Right renal pelvis (tissue), 4 donors: Measurements from ENCODE around the gene MAP3K8. TPM values are rescaled to one million over a fixed set of nuclear protein-coding genes. Genes with fewer than 3 reads are reported as not detected.
A peak's percentile ranks its signal among the peaks of the same experiment; 100 is the strongest.
"Not testable (repeated sequence)": the region's sequence is repeated elsewhere in the genome, so short reads cannot be mapped to it uniquely, and the experiment has no call there.

Source experiments
- DNase-seq, 4 donors: peaks; one replicate each; pipeline ENCODE4 v3.0.0-alpha.2; 2013; ENCODE audit warnings: low read depth in 4 of 4, low spot score in 3 of 4, missing footprints in 1 of 4
- polyA plus RNA-seq, 4 donors: library from polyadenylated mRNA; unstranded; fragments of 120-200 nt; gene quantifications; one replicate each; pipeline ENCODE4 v1.2.1, GENCODE V29; 2013; ENCODE audit not compliant: insufficient read length in 4 of 4

The MAP3K8 gene
- polyA plus RNA-seq, 4 donors: 6.6 to 9.1 (median 6.7) TPM

DNA sequence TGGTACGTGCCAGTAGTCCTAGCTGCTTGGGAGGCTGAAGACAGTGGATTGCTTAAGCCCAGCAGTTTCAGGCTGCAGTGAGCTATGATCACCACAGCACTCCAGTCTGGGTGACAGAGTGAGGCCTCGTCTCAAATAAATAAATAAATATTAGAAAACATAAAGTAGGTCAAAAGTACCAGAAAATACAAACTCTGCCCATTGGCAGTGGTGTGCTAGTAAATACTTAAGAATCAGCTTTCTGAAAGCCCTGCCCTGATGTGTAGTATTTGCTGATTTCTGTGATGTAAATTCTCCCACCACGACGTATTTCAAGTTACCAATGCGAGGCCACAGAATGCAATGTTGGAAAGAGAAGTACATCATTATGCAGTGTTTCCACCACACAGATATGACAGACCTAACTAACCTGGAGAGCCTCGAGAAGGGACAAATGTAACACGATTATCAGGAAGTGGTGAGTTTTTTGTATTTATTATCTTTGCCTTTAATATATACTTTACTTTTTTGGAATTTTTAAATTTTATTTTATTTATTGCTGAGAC is 11.8 kb upstream of the MAP3K8 start:
- no peak for DNase-seq

GRCh38 chr10:30422981-30423654 is 10.9 kb upstream of the MAP3K8 start:
- DNase-seq: no peak

GRCh38 chr10:30423655-30424275 is 10.2 kb upstream of the MAP3K8 start:
- not testable (repeated sequence) for DNase-seq

DNA sequence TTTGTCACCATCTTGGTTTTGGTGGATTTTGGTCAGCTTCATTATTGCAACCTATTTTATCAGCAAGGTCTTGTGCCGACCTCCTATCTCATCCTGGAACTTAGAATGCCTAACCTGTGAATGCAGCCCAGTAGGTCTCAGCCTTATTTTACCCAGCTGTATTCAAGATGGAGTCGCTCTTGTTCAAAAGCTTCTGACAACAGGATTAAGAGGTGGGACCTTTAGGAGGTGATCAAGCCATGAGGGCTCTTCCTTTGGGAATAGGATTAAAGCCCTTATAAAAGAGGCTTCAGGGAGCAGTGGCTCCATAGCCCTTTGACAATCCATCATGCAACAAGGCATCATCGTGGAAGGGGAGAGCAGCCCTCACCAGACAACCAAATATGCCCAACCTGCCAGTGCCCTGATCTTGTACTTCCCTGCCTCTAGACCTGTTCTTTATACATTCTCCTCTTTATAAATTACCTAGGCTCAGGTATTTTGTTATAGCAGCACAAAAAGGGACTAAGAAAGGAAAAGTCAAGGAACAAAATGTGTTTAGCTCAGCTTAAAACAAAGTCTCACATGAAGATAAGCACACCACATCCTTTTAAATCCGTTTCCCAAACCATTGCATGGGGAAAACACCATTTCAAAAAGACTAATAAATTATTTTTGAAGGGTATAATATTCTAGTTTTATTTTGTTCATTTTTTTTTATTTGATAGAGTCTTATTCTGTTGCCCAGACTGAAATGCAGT is 8.5 kb upstream of the MAP3K8 start:
- DNase-seq: no peak

- DNase-seq: no peak
Observed at GRCh38 chr10:30430544-30431298, 3.3 kb upstream of the MAP3K8 start.

DNA sequence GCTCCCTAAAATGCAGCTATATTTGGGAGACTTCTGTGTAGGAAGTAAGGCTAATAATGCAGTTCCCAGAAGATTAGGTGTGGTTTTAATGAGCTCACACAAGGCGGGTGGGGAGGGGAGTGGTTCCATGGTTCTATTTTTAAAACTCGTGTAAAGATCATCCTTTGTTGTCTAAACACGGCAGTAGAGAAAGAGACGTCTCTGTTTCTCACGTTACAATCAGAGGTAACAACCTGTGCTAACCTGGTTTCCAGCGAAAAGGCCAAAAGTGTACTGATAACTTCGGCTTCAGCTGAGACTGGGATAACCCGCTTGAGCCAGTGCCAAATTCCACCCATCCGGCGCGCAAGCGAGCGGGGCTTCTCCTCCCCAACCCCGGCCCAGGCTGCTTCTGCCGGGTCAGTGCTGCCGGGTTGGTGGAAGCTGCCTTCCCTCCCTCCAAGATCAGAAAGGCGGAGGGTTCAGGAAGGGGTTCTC is 2.5 kb upstream of the MAP3K8 start:
- DNase-seq: no peak

DNA sequence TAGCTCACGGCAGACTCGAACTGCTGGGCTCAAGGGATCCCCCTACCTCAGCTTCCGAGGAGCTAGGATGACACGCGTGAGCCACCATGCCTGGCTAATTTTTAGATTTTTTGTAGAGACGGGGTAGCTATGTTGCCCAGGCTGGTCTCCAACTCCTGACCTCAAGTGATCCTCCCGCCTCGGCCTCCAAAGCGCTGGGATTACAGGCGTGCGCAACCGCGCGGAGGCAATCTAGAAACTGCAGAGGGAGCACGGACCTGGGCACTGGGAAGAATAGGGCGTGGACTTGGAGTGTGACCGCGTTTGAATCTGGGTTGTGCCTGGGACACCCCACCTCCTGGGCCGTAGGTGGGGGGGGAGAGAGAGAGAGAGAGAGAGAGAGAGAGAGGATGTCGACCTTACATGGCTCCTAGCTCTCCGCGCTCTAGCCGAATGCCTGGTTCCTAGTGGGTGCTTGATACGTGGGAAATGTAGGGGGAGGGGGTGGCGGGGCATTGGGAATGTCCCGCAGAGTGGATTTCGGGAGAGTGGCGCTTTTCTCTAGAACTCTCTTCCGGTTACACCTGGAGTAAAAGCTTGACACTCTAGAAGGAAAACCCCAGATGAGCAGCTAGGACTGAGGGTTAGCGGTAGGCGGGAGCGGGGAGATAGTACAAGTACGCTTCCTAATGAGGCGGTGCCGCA is 1.2 kb upstream of the MAP3K8 start:
- no peak for DNase-seq

GRCh38 chr10:30433306-30433729 is 666 bp upstream of the MAP3K8 start:
- DNase-seq: peak in 2 of 4 donors; percentile 54 to 64

DNA sequence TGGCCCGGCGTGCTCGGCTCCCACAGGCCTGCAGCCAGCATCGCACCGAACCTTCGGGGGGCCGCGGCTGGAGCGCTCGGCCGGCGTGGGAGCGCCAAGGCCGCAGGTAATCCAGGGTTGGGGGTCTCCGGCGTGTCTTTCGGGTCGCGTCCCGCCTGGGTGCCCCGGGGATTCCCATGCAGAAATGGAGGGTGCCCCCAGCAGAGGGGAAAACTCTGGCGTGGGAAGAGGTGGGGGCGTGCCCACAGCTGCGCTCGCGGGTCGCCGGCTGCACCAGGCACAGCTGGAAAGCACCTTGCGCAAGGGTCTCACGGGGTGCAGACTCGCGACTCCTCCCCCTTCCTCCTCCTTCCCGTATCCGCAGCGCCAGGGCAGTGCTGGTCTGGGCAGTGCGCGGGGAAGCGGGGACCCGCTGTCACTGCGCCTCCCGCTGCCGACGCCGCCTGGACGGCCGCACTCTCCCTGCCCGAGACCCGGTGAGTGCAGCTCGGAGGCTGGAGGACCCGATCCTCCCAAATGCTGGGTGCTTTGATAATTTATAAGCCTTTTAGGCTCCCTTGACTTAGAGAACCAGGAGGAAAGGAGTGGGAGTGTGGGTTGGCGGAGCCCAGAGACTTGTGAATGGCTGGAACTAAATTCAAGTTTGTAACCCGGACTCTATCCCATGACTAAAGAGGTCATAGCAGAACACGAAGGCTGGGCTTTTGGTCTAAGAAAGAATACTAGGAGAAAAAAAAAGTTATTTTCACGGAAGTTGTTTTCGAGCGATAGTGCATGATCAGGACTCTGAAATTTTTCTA is 489 bp downstream of the MAP3K8 start:
- DNase-seq: peak in 1 of 4 donors; percentile 60

DNA sequence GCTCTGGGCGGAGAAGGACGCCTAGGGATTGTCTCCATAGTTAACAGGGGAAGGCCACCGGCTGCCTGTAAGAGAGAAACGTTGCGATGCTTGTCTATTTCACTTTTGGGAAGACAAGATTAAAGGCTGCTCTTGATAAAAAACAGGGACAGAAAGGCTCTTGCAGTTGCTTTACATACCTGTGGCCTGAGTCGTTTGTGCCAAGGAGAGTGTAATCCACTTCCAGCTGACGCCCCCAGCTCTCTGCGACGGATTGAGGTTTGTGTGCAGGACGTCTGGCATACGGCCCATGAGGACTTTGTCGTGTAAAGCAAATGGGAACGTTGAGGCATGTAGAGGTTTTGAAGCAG is 1.1 kb downstream of the MAP3K8 start:
- no peak for DNase-seq

- DNase-seq: not testable (repeated sequence)
Observed at GRCh38 chr10:30435499-30436167, 1.6 kb downstream of the MAP3K8 start.

DNA sequence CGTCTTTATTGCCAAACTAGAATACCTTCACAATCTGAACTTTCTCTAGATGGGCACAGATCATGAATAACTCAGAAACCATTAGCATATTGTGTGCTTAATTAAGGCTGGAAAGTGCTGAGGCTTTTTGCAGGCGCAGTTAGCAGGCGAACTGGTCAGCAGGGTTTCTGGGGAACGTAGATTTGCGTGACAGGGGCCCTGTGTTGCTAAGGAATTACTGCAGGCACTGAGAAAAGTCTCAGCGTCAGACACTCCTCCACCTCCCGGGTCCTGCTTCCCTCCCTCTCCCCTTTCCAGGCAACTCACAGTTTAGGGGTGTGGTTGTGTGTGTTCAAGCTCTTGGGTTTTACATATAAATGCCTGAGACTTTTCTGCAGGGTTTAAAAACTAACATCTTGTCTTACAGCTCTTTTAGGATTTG is 2.2 kb downstream of the MAP3K8 start:
- no peak for DNase-seq

GRCh38 chr10:30436671-30437030 is 2.7 kb downstream of the MAP3K8 start:
- no peak for DNase-seq

DNA sequence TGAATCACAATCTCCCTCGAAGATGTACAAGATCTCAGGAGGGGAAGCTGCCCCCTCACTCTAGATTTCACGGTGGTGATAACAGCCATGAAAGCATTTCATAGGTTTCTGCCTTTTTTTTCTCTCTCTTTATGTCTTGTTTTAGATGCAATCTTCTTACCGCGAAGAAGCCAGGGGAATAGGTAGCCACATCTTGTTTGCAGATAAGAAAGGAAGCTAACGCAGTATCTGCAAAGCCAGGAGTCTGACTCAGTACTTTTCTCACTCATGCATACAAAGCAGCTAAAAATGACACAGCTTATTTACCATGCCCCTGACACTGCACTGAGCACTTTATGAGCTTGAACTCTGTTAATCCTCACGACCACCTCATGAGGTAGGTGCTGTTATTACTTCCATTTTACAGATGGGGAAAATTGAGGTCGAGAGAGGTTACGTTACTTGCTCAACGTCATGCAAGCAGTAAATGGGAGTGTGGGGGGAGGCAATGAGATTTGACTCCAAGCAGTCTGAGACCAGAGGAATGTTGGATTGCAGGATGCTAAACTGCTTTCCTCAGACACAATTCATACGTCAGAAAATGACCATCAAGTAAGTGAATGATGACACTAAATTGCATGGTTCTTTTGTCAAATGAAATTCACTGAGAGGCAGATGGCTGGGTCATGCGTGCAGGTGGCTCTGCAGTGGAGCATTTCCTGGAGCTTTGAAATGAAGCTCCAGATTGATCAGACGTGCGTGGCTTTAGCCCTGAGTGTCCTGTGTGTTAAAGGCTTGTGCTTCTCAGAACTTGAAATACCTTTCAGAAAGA is 3.3 kb downstream of the MAP3K8 start:
- DNase-seq: no peak

- DNase-seq: no peak
Observed at GRCh38 chr10:30438021-30438850, 4.3 kb downstream of the MAP3K8 start.

DNA sequence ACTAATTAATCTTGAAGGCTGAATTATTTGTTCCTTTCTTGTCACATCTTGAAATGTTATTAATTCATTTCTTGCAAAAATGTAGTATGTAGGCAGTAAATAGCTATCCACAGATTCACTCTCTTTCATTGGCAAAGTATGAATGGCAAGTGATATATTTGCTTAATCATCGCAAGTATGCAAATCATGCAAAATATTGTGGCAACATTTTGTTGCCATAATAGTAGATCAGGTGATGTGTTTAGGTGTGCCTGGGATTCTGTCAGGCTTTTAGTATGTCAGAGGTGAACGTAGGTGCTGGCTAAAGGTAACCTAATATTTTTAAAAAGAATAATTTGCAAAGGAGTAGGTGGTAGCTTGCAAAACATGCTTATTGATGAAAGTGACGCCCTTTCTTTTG is 5.9 kb downstream of the MAP3K8 start:
- DNase-seq: no peak

- no peak for DNase-seq
Observed at GRCh38 chr10:30442019-30442606, 8.1 kb downstream of the MAP3K8 start.
